Dermis blood vessel endothelial cell (primary cell): ENCODE measurements around the gene HEATR9. TPM values are rescaled to one million over a fixed set of nuclear protein-coding genes. Genes with fewer than 3 reads are reported as not detected.
"Not testable (repeated sequence)": the region's sequence is repeated elsewhere in the genome, so short reads cannot be mapped to it uniquely, and the experiment has no call there.

Experiments
- DNase-seq: peaks from one replicate; pipeline ENCODE4 v3.0.0; 2010
- total RNA-seq: library from RNA; depleted of rRNA; stranded (reverse); fragments of >200 nt; gene quantifications from 2 replicates; pipeline ENCODE4 v1.2.3, GENCODE V29; 2014

HEATR9 gene, protein sequence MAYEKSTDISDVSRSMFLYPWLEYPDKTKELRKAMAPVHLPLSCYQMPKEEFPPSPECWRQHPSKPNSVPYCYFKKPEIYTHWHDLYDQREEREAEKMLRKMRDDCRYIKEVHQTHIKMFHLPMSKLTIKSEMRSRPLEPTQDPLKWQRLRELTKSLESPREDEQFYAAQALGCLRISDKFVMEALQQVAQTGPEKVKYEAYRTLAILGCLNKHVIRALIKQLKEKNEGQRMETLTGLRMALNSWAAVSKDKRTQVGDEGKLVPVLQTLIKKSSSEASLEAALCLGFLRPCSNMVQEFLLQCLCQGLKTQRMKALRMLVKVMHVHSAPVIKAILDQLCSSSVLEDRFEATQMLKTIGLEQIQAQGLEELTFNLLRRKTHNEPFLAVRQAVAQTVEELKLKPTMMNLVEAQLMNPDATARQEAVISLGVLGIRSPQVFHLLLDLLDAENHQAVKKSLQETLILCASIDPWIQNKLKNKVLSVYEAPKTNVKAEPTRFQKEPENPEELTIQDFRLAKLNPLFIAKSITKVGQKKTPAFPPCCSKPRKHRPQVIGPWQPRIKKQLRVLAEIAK
- total RNA-seq, result not detected in 2 replicates

DNA sequence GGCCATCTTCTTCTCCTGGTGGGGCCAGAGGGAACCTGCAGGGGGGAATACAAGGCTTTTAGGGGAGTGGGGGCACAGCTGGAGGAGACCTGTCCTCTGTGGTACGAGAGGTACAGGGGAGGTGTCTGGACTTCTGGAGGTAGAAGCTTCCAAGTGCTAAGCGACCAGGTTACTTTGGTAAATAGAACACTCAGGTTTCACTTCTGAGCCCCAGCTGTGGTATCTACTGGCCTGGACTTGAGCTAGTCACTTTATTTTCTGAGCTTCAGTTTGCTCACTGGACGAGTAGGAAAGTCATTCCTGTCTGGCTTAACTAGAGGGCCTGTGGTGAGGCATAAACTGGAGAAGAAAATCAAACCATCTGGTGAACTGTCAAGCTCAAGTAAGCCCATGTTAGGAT, at the start of gene HEATR9:
HEATR9 (minus strand) TSS at position 155 of the 400 bp plus-strand sequence; CDS start at position 6, 149 bp downstream.
- DNase-seq, result no peak

DNA sequence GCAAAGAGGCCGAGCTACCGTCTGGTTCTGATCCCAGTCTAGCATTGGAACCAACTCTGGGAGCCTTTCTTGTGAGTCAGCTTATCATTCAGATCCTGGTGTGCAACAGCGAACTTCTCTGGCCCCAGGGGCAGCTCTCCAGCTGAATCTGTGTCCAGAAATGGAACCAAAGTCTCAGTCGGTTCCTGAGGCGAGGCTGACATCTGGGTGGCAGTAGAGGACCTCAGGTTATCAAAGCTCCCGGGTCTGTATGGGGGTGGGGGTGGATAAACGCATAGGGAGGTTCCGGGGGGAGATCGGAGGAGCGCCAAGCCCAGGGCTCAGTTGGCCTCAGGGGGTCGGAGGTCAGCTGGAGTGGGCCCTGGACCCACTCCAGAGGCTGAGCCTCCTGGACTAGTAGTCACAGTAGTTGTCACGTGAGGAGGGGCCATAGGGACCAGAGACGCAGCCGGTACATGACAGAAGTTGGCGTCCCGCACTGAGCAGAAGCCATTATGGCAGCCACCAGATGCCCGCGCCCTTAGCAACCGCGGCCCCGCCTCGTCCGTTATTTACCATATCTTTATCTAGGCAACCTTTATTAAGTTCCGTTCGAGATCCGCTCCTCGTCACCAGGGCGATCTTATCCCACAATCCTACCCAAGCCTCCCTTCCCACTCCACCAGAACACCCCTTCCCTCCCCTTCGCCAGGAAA, 49.0 kb upstream of the HEATR9 start:
- no peak for DNase-seq

DNA sequence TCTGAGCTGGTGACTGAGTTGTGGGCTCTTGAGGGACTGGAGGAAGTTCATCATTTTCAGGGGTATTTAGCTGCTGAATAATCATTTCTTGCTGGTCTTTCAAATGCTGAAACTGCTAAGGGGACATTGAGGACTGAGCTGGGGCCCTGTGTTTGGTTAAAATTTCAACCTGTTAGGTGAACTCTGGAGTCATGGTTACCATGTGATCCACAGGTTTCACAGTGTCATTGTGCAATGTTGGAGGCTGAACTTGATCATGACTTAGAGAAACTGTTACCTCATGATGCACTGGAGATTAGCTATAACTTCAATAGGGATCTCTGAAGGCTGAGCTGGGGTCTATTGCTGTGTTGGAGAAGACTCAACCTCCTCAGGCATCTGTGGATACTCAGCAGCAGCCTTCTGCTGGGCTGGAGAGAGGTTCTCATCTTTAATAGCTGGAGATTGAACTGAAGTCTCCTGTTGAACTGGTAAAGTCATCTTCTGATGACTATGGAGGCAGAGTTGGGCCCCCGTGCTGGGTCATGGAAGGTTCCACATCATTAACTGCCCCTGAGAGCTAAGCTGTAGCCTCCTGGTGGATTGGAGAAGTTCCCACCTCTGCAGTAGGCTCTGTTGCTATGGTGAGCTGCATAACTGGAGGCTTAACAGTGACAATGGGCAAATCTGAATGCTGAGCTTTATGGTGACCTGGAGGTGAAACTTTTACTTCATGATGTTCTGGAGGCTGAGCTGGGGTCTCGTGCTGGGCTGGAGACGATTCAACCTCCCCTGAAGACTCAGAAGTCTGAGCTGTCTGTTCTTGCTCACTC, 46.7 kb upstream of the HEATR9 start:
- DNase-seq, result no peak

DNA sequence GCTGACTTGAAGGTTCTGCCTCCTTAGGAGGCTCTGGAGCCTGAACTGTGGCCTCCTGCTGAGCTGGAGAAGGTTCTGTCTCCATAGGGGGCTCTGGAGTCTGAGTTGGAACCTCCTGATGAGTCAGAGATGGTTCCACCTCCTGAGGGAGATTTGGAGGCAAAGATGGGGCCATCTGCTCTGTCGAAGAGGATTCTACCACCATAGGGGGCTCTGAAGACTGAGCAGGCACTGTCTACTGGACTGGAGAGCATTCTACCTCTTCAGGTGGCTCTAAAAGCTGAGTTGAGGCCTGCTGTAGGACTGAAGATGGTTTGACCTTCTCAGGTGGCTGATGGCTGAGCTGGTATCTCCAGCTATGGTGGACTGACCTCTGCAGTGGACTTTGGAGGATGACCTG, 45.7 kb upstream of the HEATR9 start:
- no peak for DNase-seq

GRCh38 chr17:35913609-35914008, 44.9 kb upstream of the HEATR9 start:
- DNase-seq, result no peak

- DNase-seq, result no peak
Observed at GRCh38 chr17:35912942-35913341, 44.3 kb upstream of the HEATR9 start.

- DNase-seq, result no peak
Observed at GRCh38 chr17:35912339-35912912, 43.7 kb upstream of the HEATR9 start.

- DNase-seq, result no peak
Observed at GRCh38 chr17:35909408-35909807, 40.7 kb upstream of the HEATR9 start.

- no peak for DNase-seq
Observed at GRCh38 chr17:35907691-35908090, 39.0 kb upstream of the HEATR9 start.

GRCh38 chr17:35906926-35907637, 38.4 kb upstream of the HEATR9 start:
- no peak for DNase-seq

- DNase-seq, result no peak
Observed at GRCh38 chr17:35906191-35906925, 37.7 kb upstream of the HEATR9 start.

DNA sequence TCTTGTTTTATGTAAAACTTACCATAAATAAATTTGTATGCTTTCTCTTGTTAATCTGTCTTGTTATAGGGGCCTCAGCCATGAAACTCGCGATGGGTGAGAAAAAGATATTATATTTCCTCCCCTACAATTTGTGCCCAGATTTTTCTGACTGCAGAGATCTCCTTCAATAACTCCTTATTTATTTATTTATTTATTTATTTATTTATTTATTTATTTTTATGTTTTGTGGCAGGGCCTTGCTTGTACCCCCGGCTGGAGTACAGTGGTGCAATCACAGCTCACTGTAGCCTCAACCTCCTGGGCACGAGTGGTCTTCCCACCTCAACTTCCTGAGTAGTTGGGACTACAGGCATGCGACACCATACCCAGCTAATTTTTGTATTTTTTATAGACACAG, 34.8 kb upstream of the HEATR9 start:
- DNase-seq, result no peak

DNA sequence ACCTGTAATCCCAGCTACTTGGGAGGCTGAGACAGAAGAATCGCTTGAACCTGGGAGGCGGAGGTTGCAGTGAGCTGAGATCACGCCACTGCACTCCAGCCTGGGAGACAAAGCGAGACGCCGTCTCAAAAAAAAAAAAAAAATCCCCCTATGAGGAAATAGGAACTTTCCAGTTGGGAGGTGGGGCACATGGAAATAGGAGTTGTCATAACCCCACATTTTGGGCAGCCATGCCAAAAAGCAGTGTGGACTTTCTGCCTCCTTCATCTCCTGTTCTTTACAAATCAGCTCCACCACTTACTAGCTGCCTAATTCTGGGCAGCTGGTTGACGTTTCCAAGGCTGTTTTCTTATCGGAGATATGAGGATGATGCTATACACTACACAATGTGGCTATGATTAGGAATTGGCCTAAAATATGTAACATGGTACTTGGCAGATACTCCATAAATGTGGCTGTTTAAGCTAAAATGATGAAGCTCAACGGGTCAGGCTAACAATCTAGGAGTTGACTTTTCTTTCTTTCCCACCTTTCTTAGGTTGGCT, 33.0 kb upstream of the HEATR9 start:
- no peak for DNase-seq

GRCh38 chr17:35900708-35901480, 32.2 kb upstream of the HEATR9 start:
- peak; percentile 12 for DNase-seq

GRCh38 chr17:35900280-35900679, 31.6 kb upstream of the HEATR9 start:
- DNase-seq, result no peak

- peak; percentile 12 for DNase-seq
Observed at GRCh38 chr17:35898283-35899070, 29.8 kb upstream of the HEATR9 start.

- not testable (repeated sequence) for DNase-seq
Observed at GRCh38 chr17:35897772-35898171, 29.1 kb upstream of the HEATR9 start.

- DNase-seq, result no peak
Observed at GRCh38 chr17:35895636-35896587, 27.2 kb upstream of the HEATR9 start.
